CD4-positive, alpha-beta T cell treated with Interferon gamma for 1 hour (primary cell): ENCODE measurements around the gene ASB18.

Experiments used
- DNase-seq: peaks from one replicate; pipeline ENCODE4 v3.0.0-alpha.2; 2020

The ASB18 gene

GRCh38 chr2:236205867-236206645 is 58.1 kb downstream of the ASB18 start:
- no peak for DNase-seq

GRCh38 chr2:236204953-236205352 is 59.3 kb downstream of the ASB18 start:
- no peak for DNase-seq

- DNase-seq: no peak
These were observed 63.8 kb downstream of the ASB18 start for GRCh38 chr2:236200378-236200777.

- no peak for DNase-seq
These were observed 67.8 kb downstream of the ASB18 start for GRCh38 chr2:236196366-236196765.

GRCh38 chr2:236195726-236196125 is 68.5 kb downstream of the ASB18 start:
- DNase-seq: no peak

- DNase-seq: no peak
These were observed 69.4 kb downstream of the ASB18 start for GRCh38 chr2:236194786-236195185.

- no peak for DNase-seq
These were observed 71.2 kb downstream of the ASB18 start for GRCh38 chr2:236193026-236193425.

GRCh38 chr2:236190674-236191073 is 73.5 kb downstream of the ASB18 start:
- DNase-seq: no peak

- DNase-seq: no peak
These were observed 79.5 kb downstream of the ASB18 start for GRCh38 chr2:236184701-236185100.

- no peak for DNase-seq
These were observed 83.3 kb downstream of the ASB18 start for GRCh38 chr2:236180831-236181453.

- no peak for DNase-seq
These were observed 84.0 kb downstream of the ASB18 start for GRCh38 chr2:236180076-236180816.

- DNase-seq: no peak
These were observed 84.8 kb downstream of the ASB18 start for GRCh38 chr2:236179236-236180075.

- DNase-seq: no peak
These were observed 85.3 kb downstream of the ASB18 start for GRCh38 chr2:236178890-236179235.

GRCh38 chr2:236177967-236178889 is 86.0 kb downstream of the ASB18 start:
- no peak for DNase-seq

- DNase-seq: no peak
These were observed 86.6 kb downstream of the ASB18 start for GRCh38 chr2:236177604-236177966.

GRCh38 chr2:236176951-236177350 is 87.3 kb downstream of the ASB18 start:
- DNase-seq: no peak

GRCh38 chr2:236176417-236176816 is 87.8 kb downstream of the ASB18 start:
- no peak for DNase-seq

- DNase-seq: no peak
These were observed 88.6 kb downstream of the ASB18 start for GRCh38 chr2:236175548-236176150.

GRCh38 chr2:236173729-236174607 is 90.2 kb downstream of the ASB18 start:
- DNase-seq: no peak

GRCh38 chr2:236173036-236173728 is 91.0 kb downstream of the ASB18 start:
- no peak for DNase-seq
